Measurements from ENCODE around the gene CTF1. TPM values are rescaled to one million over a fixed set of nuclear protein-coding genes. Genes with fewer than 3 reads are reported as not detected.
"Not testable (repeated sequence)": the region's sequence is repeated elsewhere in the genome, so short reads cannot be mapped to it uniquely, and the experiment has no call there.

CTF1 gene
- total RNA-seq, 2 experiments from 2014 or later: 0.09 to 0.46 TPM

GRCh38 chr16:30887927-30888326 lies 8.5 kb upstream of the CTF1 start:
- Histone ChIP-seq H3K9me3 (ENCODE audit: low read length) (no peaks in the 10 kb centered on the region), H3K9me2 (ENCODE audit: insufficient read depth, low read length) (no peaks in the 10 kb centered on the region), H3K4me2 (ENCODE audit: low read length) (no peak overlapping the region), H3K36me3 (ENCODE audit: insufficient read depth, low read length) (peaks cover 34% of the 10 kb centered on the region), H3K27ac (ENCODE audit: low read depth, low read length, poor library complexity, severe bottlenecking) (no peak overlapping the region), H3K4me1 (ENCODE audit: insufficient read depth, low read length, poor library complexity, severe bottlenecking) (peaks cover 6% of the 10 kb centered on the region), H3K4me3 (ENCODE audit: low read depth, low read length, poor library complexity, severe bottlenecking) (no peak overlapping the region), H3K79me2 (ENCODE audit: insufficient read depth, low read depth, low read length) (no peaks in the 10 kb centered on the region), H2AFZ (ENCODE audit: low read length) (no peak overlapping the region), H4K20me1 (ENCODE audit: insufficient read depth, low read length) (no peaks in the 10 kb centered on the region)
- BruUV-seq (replicated peaks): no TSS peak
- no peak for DNase-seq (ENCODE audit: low spot score)
- intact Hi-C loops (cut with micrococcal nuclease; ENCODE audit: unreplicated experiment): no loop called here
- ChIA-PET CTCF (ENCODE audit: unreplicated experiment) (no interaction called here), POLR2A (interaction anchor here (1.0 kb wide), 1 partner anchor 10 kb away, joined by 4 read pairs; no protein-coding TSS in a partner anchor)
- TF ChIP-seq CTCF (conservative IDR thresholded peaks at IDR 0.05; ENCODE audit: low read length) (no peak), EZH2phosphoT487 (IDR thresholded peaks at IDR 0.05; ENCODE audit: borderline replicate concordance, low read depth, low read length) (no peak)

- H2AFZ ChIP-seq (ENCODE audit: low read length): no peak overlapping the region
- peaks cover 34% of the 10 kb centered on the region for H3K36me3 ChIP-seq (ENCODE audit: insufficient read depth, low read length)
- no peaks in the 10 kb centered on the region for H3K9me2 ChIP-seq (ENCODE audit: insufficient read depth, low read length)
- H3K4me1 ChIP-seq (ENCODE audit: insufficient read depth, low read length, poor library complexity, severe bottlenecking): peaks cover 12% of the 10 kb centered on the region
- H3K4me3 ChIP-seq (ENCODE audit: low read depth, low read length, poor library complexity, severe bottlenecking): no peak overlapping the region
- CTCF ChIA-PET (ENCODE audit: unreplicated experiment): no interaction called here
- H3K9me3 ChIP-seq (ENCODE audit: low read length): no peaks in the 10 kb centered on the region
- DNase-seq (ENCODE audit: low spot score): no peak
- H3K79me2 ChIP-seq (ENCODE audit: insufficient read depth, low read depth, low read length): no peaks in the 10 kb centered on the region
- no peak overlapping the region for H3K27ac ChIP-seq (ENCODE audit: low read depth, low read length, poor library complexity, severe bottlenecking)
- POLR2A ChIA-PET: interaction anchor here (1.0 kb wide), 1 partner anchor 12 kb away, joined by 4 read pairs; no protein-coding TSS in a partner anchor
- no TSS peak for BruUV-seq (replicated peaks)
- no peaks in the 10 kb centered on the region for H4K20me1 ChIP-seq (ENCODE audit: insufficient read depth, low read length)
- TF ChIP-seq EZH2phosphoT487 (IDR thresholded peaks at IDR 0.05; ENCODE audit: borderline replicate concordance, low read depth, low read length) (no peak), CTCF (conservative IDR thresholded peaks at IDR 0.05; ENCODE audit: low read length) (no peak)
- H3K4me2 ChIP-seq (ENCODE audit: low read length): no peak overlapping the region
- intact Hi-C loops (cut with micrococcal nuclease; ENCODE audit: unreplicated experiment): no loop called here
These were observed 7.4 kb upstream of the CTF1 start for GRCh38 chr16:30888856-30889499.

- H3K27ac ChIP-seq (ENCODE audit: low read depth, low read length, poor library complexity, severe bottlenecking): no peak overlapping the region
- H2AFZ ChIP-seq (ENCODE audit: low read length): no peak overlapping the region
- DNase-seq (ENCODE audit: low spot score): no peak
- H3K79me2 ChIP-seq (ENCODE audit: insufficient read depth, low read depth, low read length): no peaks in the 10 kb centered on the region
- ChIA-PET CTCF (ENCODE audit: unreplicated experiment) (no interaction called here), POLR2A (no interaction called here)
- H3K9me3 ChIP-seq (ENCODE audit: low read length): no peaks in the 10 kb centered on the region
- H3K9me2 ChIP-seq (ENCODE audit: insufficient read depth, low read length): no peaks in the 10 kb centered on the region
- H3K4me1 ChIP-seq (ENCODE audit: insufficient read depth, low read length, poor library complexity, severe bottlenecking): peaks cover 19% of the 10 kb centered on the region
- intact Hi-C loops (cut with micrococcal nuclease; ENCODE audit: unreplicated experiment): loop anchor here (5.0 kb wide), 1 partner anchor 47 kb away; no protein-coding TSS in a partner anchor
- H3K4me2 ChIP-seq (ENCODE audit: low read length): no peak overlapping the region
- no peaks in the 10 kb centered on the region for H4K20me1 ChIP-seq (ENCODE audit: insufficient read depth, low read length)
- TF ChIP-seq EZH2phosphoT487 (IDR thresholded peaks at IDR 0.05; ENCODE audit: borderline replicate concordance, low read depth, low read length) (no peak), CTCF (conservative IDR thresholded peaks at IDR 0.05; ENCODE audit: low read length) (no peak)
- BruUV-seq (replicated peaks): no TSS peak
- peaks cover 27% of the 10 kb centered on the region for H3K36me3 ChIP-seq (ENCODE audit: insufficient read depth, low read length)
- no peak overlapping the region for H3K4me3 ChIP-seq (ENCODE audit: low read depth, low read length, poor library complexity, severe bottlenecking)
These were observed 6.7 kb upstream of the CTF1 start for GRCh38 chr16:30889721-30890120.

GRCh38 chr16:30891043-30891823 lies 5.2 kb upstream of the CTF1 start:
- DNase-seq (ENCODE audit: low spot score); CTCF ChIA-PET (ENCODE audit: unreplicated experiment); H4K20me1 ChIP-seq (ENCODE audit: insufficient read depth, low read length); H3K4me2 ChIP-seq (ENCODE audit: low read length); H2AFZ ChIP-seq (ENCODE audit: low read length); BruUV-seq (replicated peaks); H3K4me3 ChIP-seq (ENCODE audit: low read depth, low read length, poor library complexity, severe bottlenecking); H3K79me2 ChIP-seq (ENCODE audit: insufficient read depth, low read depth, low read length); H3K9me2 ChIP-seq (ENCODE audit: insufficient read depth, low read length); H3K27ac ChIP-seq (ENCODE audit: low read depth, low read length, poor library complexity, severe bottlenecking); H3K9me3 ChIP-seq (ENCODE audit: low read length): not testable (repeated sequence)
- Histone ChIP-seq H3K36me3 (ENCODE audit: insufficient read depth, low read length) (peaks cover 13% of the 10 kb centered on the region), H3K4me1 (ENCODE audit: insufficient read depth, low read length, poor library complexity, severe bottlenecking) (peaks cover 27% of the 10 kb centered on the region)
- POLR2A ChIA-PET: interaction anchor here (0.6 to 1.9 kb wide), 5 partner anchors 11 to 551 kb away, joined by 3 to 9 read pairs (median 3); partner anchors contain the start of gene ZNF843
- intact Hi-C loops (cut with micrococcal nuclease; ENCODE audit: unreplicated experiment): loop anchor here (5.0 kb wide), 1 partner anchor 49 kb away; no protein-coding TSS in a partner anchor

Data from OCI-LY7 (cell line).